A549 (cell line): ENCODE results near the gene GMPS. TPM values are rescaled to one million over a fixed set of nuclear protein-coding genes. Genes with fewer than 3 reads are reported as not detected.
A peak's percentile ranks its signal among the peaks of the same experiment; 100 is the strongest.

Experiments
- ATAC-seq, 2 experiments: fragments of 200-7000 bp in 1 of 2; fragments of >200 bp in 1 of 2; cut with Nextera tagmentation in 1 of 2; cut with Tn5 transposase in 1 of 2; 3 replicates each; pipeline versions ENCODE4 v1.8.0 to v1.9.1; 2018 to 2020; ENCODE audit warnings: mild to moderate bottlenecking in 1 of 2, moderate library complexity in 1 of 2
- CTCF ChIA-PET: fragments of 300-600 bp; sonication (Branson Sonifier 250); formaldehyde crosslinking; extraction: SDS; loops from one replicate; lab custom pipeline; 2021; ENCODE audit warnings: antibody characterized with exemption, inconsistent platforms; lab: Yijun Ruan, JAX
- POLR2A ChIA-PET: fragments of 350-600 bp; formaldehyde crosslinking; extraction: SDS; loops from one replicate; lab custom pipeline; 2021; ENCODE audit warnings: antibody characterized with exemption, inconsistent platforms; lab: Yijun Ruan, JAX
- DNase-seq, 2 experiments: peaks; one replicate each; pipeline versions ENCODE4 v3.0.0 to v3.0.0-alpha.2; 2011 to 2016; ENCODE audit warnings: low read depth in 1 of 2, low spot score in 1 of 2
- FAIRE-seq: peaks from 2 replicates; lab custom pipeline; 2011; peaks lifted over from hg19 to GRCh38; lab: Jason Lieb, UNC
- H3K27ac ChIP-seq, 2 experiments: fragments of >200 bp; sonication (Bioruptor Twin); formaldehyde crosslinking; 3 replicates each; pipeline ENCODE4 v1.5.1; 2016 to 2017
- H3K4me1 ChIP-seq: fragments of >200 bp; sonication (Bioruptor Twin); formaldehyde crosslinking; 3 replicates; pipeline ENCODE4 v1.6.1; 2016
- H3K4me2 ChIP-seq: fragments of >200 bp; sonication (Bioruptor Twin); formaldehyde crosslinking; 3 replicates; pipeline ENCODE4 v1.6.1; 2016
- H3K4me3 ChIP-seq: fragments of >200 bp; sonication (Bioruptor Twin); formaldehyde crosslinking; 3 replicates; pipeline ENCODE4 v1.5.1; 2016
- H3K9me3 ChIP-seq: fragments of >200 bp; sonication (Bioruptor Twin); formaldehyde crosslinking; 3 replicates; pipeline ENCODE4 v1.6.1; 2016
- CEBPB ChIP-seq, 2 experiments: fragments of >200 bp in 1 of 2; sonication (Bioruptor Twin) in 1 of 2; formaldehyde crosslinking in 1 of 2; IDR thresholded peaks; 2 replicates each; pipeline ENCODE4 v1.6.1; 2012 to 2016
- CHD2 ChIP-seq: fragments of 150-350 bp; IDR thresholded peaks from 2 replicates; pipeline ENCODE4 v1.6.1; 2014; ENCODE audit warnings: low read length; ENCODE audit not compliant: partially characterized antibody
- CTCF ChIP-seq: fragments of >200 bp; sonication (Bioruptor Twin); formaldehyde crosslinking; IDR thresholded peaks from 3 replicates; pipeline ENCODE4 v1.5.1; 2016
- EHF ChIP-seq: fragments of 250-450 bp; sonication (Bioruptor Pico); IDR thresholded peaks from 2 replicates; pipeline ENCODE4 v1.5.0; 2020; ENCODE audit warnings: mild to moderate bottlenecking
- EHMT2 ChIP-seq: fragments of 200-600 bp; sonication (generic); IDR thresholded peaks from 2 replicates; pipeline ENCODE4 v1.6.1; 2016; ENCODE audit warnings: antibody characterized with exemption, low read depth, mild to moderate bottlenecking, moderate library complexity
- ESRRA ChIP-seq: fragments of 150-350 bp; IDR thresholded peaks from 2 replicates; pipeline ENCODE4 v1.6.1; 2014; ENCODE audit warnings: mild to moderate bottlenecking, low read length, borderline replicate concordance
- FOSL2 ChIP-seq, 2 experiments: fragments of 450-650 bp in 1 of 2; fragments of >200 bp in 1 of 2; sonication (Bioruptor Twin) in 1 of 2; formaldehyde crosslinking; IDR thresholded peaks; 2 replicates each; pipeline versions ENCODE4 v1.5.0 to v1.6.1; 2016 to 2020; ENCODE audit warnings: mild to moderate bottlenecking in 1 of 2, moderate library complexity in 1 of 2
- FOXS1 ChIP-seq: fragments of 250-450 bp; sonication (Bioruptor Pico); IDR thresholded peaks from 2 replicates; pipeline ENCODE4 v1.5.0; 2020; ENCODE audit warnings: mild to moderate bottlenecking, moderate library complexity
- HDAC2 ChIP-seq: fragments of 200-600 bp; sonication (generic); IDR thresholded peaks from 2 replicates; pipeline ENCODE4 v1.6.1; 2016
- HES2 ChIP-seq: fragments of >200 bp; sonication (Bioruptor Twin); formaldehyde crosslinking; IDR thresholded peaks from 2 replicates; pipeline ENCODE4 v1.6.1; 2016
- HOXB5 ChIP-seq: fragments of 250-450 bp; sonication (Bioruptor Pico); IDR thresholded peaks from 2 replicates; pipeline ENCODE4 v1.5.0; 2020; ENCODE audit warnings: mild to moderate bottlenecking, moderate library complexity
- JUNB ChIP-seq: fragments of >200 bp; sonication (Bioruptor Twin); formaldehyde crosslinking; IDR thresholded peaks from 2 replicates; pipeline ENCODE4 v1.6.1; 2016
- MAFK ChIP-seq: fragments of 450-650 bp; IDR thresholded peaks from 2 replicates; pipeline ENCODE4 v1.6.1; 2014; ENCODE audit not compliant: partially characterized antibody
- MAX ChIP-seq: IDR thresholded peaks from 2 replicates; pipeline ENCODE4 v1.6.1; 2012
- MAZ ChIP-seq: fragments of 150-350 bp; IDR thresholded peaks from 2 replicates; pipeline ENCODE4 v1.6.1; 2014; ENCODE audit warnings: antibody characterized with exemption, low read depth, low read length, borderline replicate concordance
- PHF8 ChIP-seq: fragments of 200-600 bp; sonication (generic); IDR thresholded peaks from 2 replicates; pipeline ENCODE4 v1.6.1; 2016; ENCODE audit warnings: low read depth, mild to moderate bottlenecking, antibody characterized with exemption, moderate library complexity, borderline replicate concordance
- POLR2A ChIP-seq: IDR thresholded peaks from 2 replicates; pipeline ENCODE4 v1.6.1; 2012; ENCODE audit warnings: mild to moderate bottlenecking, low read length
- POLR2AphosphoS2 ChIP-seq: conservative IDR thresholded peaks from 2 replicates; pipeline ENCODE4 v1.6.1; 2012; ENCODE audit warnings: low read length, improper control_type of control experiment, inconsistent platforms
- RARB ChIP-seq: fragments of 250-450 bp; sonication (Bioruptor Pico); IDR thresholded peaks from 2 replicates; pipeline ENCODE4 v1.8.0; 2021; ENCODE audit warnings: mild to moderate bottlenecking, moderate library complexity
- RNF2 ChIP-seq: fragments of 200-600 bp; sonication (generic); IDR thresholded peaks from 2 replicates; pipeline ENCODE4 v1.6.1; 2016; ENCODE audit warnings: low read depth, mild to moderate bottlenecking, antibody characterized with exemption, moderate library complexity, borderline replicate concordance
- SMC3 ChIP-seq: fragments of >200 bp; sonication (Bioruptor Twin); formaldehyde crosslinking; IDR thresholded peaks from 3 replicates; pipeline ENCODE4 v1.6.1; 2018; ENCODE audit warnings: inconsistent platforms
- TFCP2L1 ChIP-seq: fragments of 250-450 bp; sonication (Bioruptor Pico); IDR thresholded peaks from 2 replicates; pipeline ENCODE4 v1.5.0; 2021; ENCODE audit warnings: mild to moderate bottlenecking
- TP53 ChIP-seq: fragments of 250-450 bp; sonication (Bioruptor Pico); IDR thresholded peaks from 2 replicates; pipeline ENCODE4 v1.5.0; 2021; ENCODE audit warnings: mild to moderate bottlenecking, moderate library complexity
- ZC3H11A ChIP-seq: fragments of 450-650 bp; IDR thresholded peaks from 2 replicates; pipeline ENCODE4 v1.6.1; 2014; ENCODE audit warnings: antibody characterized with exemption, mild to moderate bottlenecking
- ZNF302 ChIP-seq: fragments of 250-450 bp; sonication (Bioruptor Pico); IDR thresholded peaks from 2 replicates; pipeline ENCODE4 v1.9.0; 2021; ENCODE audit warnings: inconsistent platforms, mild to moderate bottlenecking, moderate library complexity
- WGBS: methylation state at CpG from one replicate; pipeline ENCODE4 v1.1.6; 2017; ENCODE audit errors: missing lambda C conversion rate; 5-methylcytosine and 5-hydroxymethylcytosine counted together
- polyA plus RNA-seq, 4 experiments: library from polyadenylated mRNA; depleted of rRNA in 3 of 4; stranded (reverse); fragments of >200 nt; fragmentation: RNase III in 1 of 4; extraction: RNeasy Plus Mini Kit Qiagen cat#74134 plus additional on column Dnase treatment in 1 of 4; gene quantifications; 2 replicates in 3 of 4; 3 replicates in 1 of 4; pipeline ENCODE4 v1.2.3, GENCODE V29; 2011 to 2017

Gene GMPS
- polyA plus RNA-seq, 2 of the 4 experiments (the other 2 are of a cell fraction): 74.4 to 114 TPM

GRCh38 chr3:155941354-155941753 is 70.9 kb downstream of the GMPS start:
- CTCF ChIA-PET: no interaction called here

GRCh38 chr3:155944081-155944480 is 73.6 kb downstream of the GMPS start:
- Histone ChIP-seq H3K27ac (no peak overlapping the region), H3K9me3 (no peaks in the 10 kb centered on the region), H3K4me3 (no peak overlapping the region), H3K4me1 (peaks cover 7% of the 10 kb centered on the region; the same call in 1 of the 3 replicates), H3K4me2 (no peak overlapping the region)
- POLR2A ChIA-PET: no interaction called here
- FAIRE-seq (no peak), ATAC-seq (no peak), DNase-seq (no peak)
- CTCF ChIA-PET: no interaction called here
- TF ChIP-seq EHF: no peak
- TF ChIP-seq HOXB5: no peak
- no peak for TF ChIP-seq SMC3
- no peak for TF ChIP-seq TFCP2L1
- TF ChIP-seq ESRRA: no peak
- TF ChIP-seq JUNB: no peak
- no peak for TF ChIP-seq POLR2AphosphoS2
- no peak for TF ChIP-seq CTCF
- TF ChIP-seq HDAC2: no peak
- TF ChIP-seq PHF8: no peak
- TF ChIP-seq FOSL2 (IDR thresholded peaks at IDR 0.05): no peak
- no peak for TF ChIP-seq FOSL2 (CRISPR knock-in tag; IDR thresholded peaks at IDR 0.05)
- TF ChIP-seq TP53: no peak
- no peak for TF ChIP-seq ZC3H11A
- TF ChIP-seq MAX: no peak
- TF ChIP-seq RARB (CRISPR knock-in tag): no peak
- TF ChIP-seq POLR2A: no peak
- WGBS: 90% methylated on average over 2 of the region's 2 CpGs

More at GRCh38 chr3:155941354-155941753, 70.9 kb downstream of the GMPS start:
- POLR2A ChIA-PET: no interaction called here
- WGBS: 98% methylated on average over 5 of the region's 5 CpGs
- FAIRE-seq (no peak), ATAC-seq (no peak), DNase-seq (no peak)
- TF ChIP-seq CEBPB (IDR thresholded peaks at IDR 0.05): peak; percentile 34 to 51; a peak in 2 of 4 replicates
- no peak for TF ChIP-seq MAZ
- Histone ChIP-seq H3K4me1 (peaks cover 5% of the 10 kb centered on the region; the same call in 1 of the 3 replicates), H3K9me3 (no peaks in the 10 kb centered on the region), H3K27ac (no peak overlapping the region), H3K4me3 (no peak overlapping the region), H3K4me2 (no peak overlapping the region)

- WGBS: 91% methylated on average over 2 of the region's 2 CpGs
- Histone ChIP-seq H3K27ac (no peak overlapping the region), H3K4me1 (peaks cover 7% of the 10 kb centered on the region; the same call in 1 of the 3 replicates), H3K9me3 (no peaks in the 10 kb centered on the region), H3K4me3 (no peak overlapping the region), H3K4me2 (no peak overlapping the region)
- ChIA-PET CTCF (no interaction called here), POLR2A (no interaction called here)
- ATAC-seq (peak in 1 of 2 experiments; percentile 46; a peak in 2 of 6 replicates), DNase-seq (peak in 1 of 2 experiments; percentile 32), FAIRE-seq (no peak)
- TF ChIP-seq CHD2: no peak
- TF ChIP-seq HES2: no peak
- TF ChIP-seq MAFK: no peak
- no peak for TF ChIP-seq EHMT2
- TF ChIP-seq RNF2: no peak
- no peak for TF ChIP-seq POLR2AphosphoS2
- no peak for TF ChIP-seq MAX
- TF ChIP-seq ZNF302 (CRISPR knock-in tag): no peak
- no peak for TF ChIP-seq FOXS1
- no peak for TF ChIP-seq TFCP2L1
Measured at GRCh38 chr3:155946178-155946577, 75.7 kb downstream of the GMPS start.
